ENCODE results near the gene TIPARP.

TIPARP gene

DNA sequence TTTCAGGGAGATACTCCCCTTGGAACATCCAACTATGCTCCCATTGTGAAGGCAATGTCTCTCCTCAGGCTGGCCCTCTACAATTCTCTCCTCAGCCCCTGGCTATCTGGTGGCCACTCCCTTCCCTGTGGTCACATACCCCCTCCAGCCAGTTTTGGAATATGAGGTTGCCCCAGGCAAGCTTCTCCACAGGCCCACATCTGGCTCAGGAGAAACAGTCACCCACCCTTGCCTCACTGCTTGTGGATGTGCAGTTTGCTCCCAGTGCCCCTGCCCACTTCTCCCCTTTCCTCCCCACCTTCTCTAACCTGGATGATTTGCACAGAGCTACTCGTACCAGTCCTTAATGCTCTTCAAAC, 15.7 kb upstream of the TIPARP start:
- Histone ChIP-seq H3K4me3 (replicated peaks; ENCODE audit: low read depth, low read length) (no peak overlapping the region), H3K27me3 (replicated peaks; ENCODE audit: control insufficient read depth, insufficient read depth, low read length) (no peaks in the 10 kb centered on the region), H3K36me3 (ENCODE audit: control insufficient read depth, insufficient read depth, low read length) (no peaks in the 10 kb centered on the region)
- TF ChIP-seq, protein P1, sequence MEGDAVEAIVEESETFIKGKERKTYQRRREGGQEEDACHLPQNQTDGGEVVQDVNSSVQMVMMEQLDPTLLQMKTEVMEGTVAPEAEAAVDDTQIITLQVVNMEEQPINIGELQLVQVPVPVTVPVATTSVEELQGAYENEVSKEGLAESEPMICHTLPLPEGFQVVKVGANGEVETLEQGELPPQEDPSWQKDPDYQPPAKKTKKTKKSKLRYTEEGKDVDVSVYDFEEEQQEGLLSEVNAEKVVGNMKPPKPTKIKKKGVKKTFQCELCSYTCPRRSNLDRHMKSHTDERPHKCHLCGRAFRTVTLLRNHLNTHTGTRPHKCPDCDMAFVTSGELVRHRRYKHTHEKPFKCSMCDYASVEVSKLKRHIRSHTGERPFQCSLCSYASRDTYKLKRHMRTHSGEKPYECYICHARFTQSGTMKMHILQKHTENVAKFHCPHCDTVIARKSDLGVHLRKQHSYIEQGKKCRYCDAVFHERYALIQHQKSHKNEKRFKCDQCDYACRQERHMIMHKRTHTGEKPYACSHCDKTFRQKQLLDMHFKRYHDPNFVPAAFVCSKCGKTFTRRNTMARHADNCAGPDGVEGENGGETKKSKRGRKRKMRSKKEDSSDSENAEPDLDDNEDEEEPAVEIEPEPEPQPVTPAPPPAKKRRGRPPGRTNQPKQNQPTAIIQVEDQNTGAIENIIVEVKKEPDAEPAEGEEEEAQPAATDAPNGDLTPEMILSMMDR (IDR thresholded peaks at IDR 0.05; ENCODE audit: insufficient read depth, low read length, poor library complexity, severe bottlenecking), result no peak
- DNase-seq (ENCODE audit: extremely low read depth, insufficient read length), result no peak

DNA sequence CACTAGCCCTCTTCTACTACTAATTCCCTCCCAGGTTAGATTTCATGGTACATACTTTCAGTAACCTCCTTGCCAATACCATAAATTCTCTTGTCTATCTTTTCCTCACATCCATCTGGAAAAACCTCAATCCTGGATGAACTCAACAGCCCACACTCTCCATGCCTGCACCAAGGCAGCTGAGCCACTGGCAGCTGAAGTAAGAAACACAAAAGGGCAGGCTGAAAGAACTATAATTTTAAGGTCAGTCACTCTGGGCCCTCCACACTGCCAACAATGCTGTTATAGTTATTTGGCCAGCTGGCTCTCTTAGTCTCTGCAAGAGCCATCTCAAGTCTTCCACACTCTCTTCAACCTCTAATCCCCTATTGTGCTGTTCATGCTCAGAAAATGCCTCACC, 15.1 kb upstream of the TIPARP start:
- TF ChIP-seq, protein P1 (IDR thresholded peaks at IDR 0.05; ENCODE audit: insufficient read depth, low read length, poor library complexity, severe bottlenecking), result no peak
- no peak overlapping the region for H3K4me3 ChIP-seq (replicated peaks; ENCODE audit: low read depth, low read length)
- no peaks in the 10 kb centered on the region for H3K36me3 ChIP-seq (ENCODE audit: control insufficient read depth, insufficient read depth, low read length)
- no peaks in the 10 kb centered on the region for H3K27me3 ChIP-seq (replicated peaks; ENCODE audit: control insufficient read depth, insufficient read depth, low read length)
- DNase-seq (ENCODE audit: extremely low read depth, insufficient read length), result no peak

DNA sequence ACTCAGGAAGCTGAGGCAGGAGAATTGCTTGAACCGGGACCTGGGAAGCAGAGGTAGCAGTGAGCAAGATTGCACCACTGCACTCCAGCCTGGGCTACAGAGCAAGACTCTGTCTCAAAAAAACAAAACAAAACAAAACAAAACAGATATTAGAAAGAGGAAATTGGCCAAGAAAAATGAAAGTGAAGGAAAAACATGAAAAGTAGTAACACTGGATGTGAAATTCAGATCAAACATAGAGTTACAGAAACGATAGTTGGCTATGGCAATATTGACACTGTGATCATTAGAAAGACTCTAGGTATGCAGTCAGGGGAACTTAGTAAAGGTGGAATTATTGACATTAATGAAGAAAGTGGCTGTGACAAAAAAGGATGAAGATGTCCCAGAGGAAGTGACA, 13.2 kb upstream of the TIPARP start:
- no peak for DNase-seq (ENCODE audit: extremely low read depth, insufficient read length)

DNA sequence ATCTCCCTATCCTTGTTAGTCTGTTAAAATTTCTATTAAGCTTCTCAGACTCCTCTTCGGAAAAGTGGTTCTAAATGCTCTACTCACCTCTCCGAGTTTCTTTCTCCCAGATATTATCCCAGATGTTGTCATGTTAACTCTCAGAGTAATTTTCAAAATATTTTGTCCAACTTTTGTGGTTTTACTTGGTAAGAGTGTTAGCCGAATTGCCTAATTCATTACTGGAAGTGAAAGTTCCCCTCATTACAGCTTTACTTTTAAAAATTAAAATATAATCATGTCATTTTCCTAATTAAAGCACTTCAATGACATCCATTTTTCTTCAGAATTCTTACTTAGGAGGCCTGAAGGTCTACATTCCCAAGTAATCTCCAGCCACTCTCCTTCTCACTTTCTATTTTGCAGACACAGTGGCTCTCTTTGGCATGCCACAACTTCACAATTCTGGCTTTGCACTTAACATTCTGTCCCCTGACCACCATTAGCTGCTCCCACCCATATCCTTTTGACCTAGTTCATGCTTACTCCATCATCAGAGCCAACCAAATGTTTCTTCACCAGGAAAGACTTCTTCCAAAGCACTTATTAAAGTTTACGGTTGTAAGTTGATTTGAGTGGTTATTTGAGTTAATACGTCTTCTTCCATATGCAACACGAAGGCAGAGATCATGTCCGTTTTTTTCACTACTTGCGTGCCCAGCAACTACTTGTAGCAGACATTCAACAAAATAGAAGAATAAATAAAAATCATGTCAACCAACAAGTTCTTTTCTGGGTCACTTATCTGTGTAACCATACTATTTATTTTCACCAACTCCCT, 10.2 kb upstream of the TIPARP start:
- H3K27me3 ChIP-seq (replicated peaks; ENCODE audit: control insufficient read depth, insufficient read depth, low read length), result no peaks in the 10 kb centered on the region
- TF ChIP-seq, protein P1 (IDR thresholded peaks at IDR 0.05; ENCODE audit: insufficient read depth, low read length, poor library complexity, severe bottlenecking), result no peak
- no peaks in the 10 kb centered on the region for H3K36me3 ChIP-seq (ENCODE audit: control insufficient read depth, insufficient read depth, low read length)
- no peak for DNase-seq (ENCODE audit: extremely low read depth, insufficient read length)
- H3K4me3 ChIP-seq (replicated peaks; ENCODE audit: low read depth, low read length), result no peak overlapping the region

More for the DNA sequence above, 13.2 kb upstream of the TIPARP start:
- H3K27me3 ChIP-seq (replicated peaks; ENCODE audit: control insufficient read depth, insufficient read depth, low read length), result no peaks in the 10 kb centered on the region
- no peak overlapping the region for H3K4me3 ChIP-seq (replicated peaks; ENCODE audit: low read depth, low read length)
- TF ChIP-seq, protein P1 (IDR thresholded peaks at IDR 0.05; ENCODE audit: insufficient read depth, low read length, poor library complexity, severe bottlenecking), result no peak
- no peaks in the 10 kb centered on the region for H3K36me3 ChIP-seq (ENCODE audit: control insufficient read depth, insufficient read depth, low read length)

DNA sequence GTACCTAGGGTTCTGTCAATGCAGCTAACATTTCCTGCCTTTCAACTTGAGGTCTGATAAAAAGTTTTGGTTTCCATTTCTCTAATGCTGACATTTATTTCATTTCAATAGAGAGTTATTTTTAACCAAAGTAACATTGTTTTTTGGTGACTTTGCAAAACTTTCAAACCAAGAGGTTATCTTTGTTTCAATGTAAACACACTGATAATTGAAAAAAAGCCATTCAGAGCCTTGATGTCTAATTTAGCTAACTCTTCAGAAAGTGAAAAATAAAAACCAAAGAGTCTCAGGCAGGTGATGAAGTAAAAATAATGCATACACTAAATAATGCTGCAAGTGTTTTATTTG, 9.6 kb upstream of the TIPARP start:
- DNase-seq (ENCODE audit: extremely low read depth, insufficient read length), result peak; percentile 72
- Histone ChIP-seq H3K27me3 (replicated peaks; ENCODE audit: control insufficient read depth, insufficient read depth, low read length) (no peaks in the 10 kb centered on the region), H3K4me3 (replicated peaks; ENCODE audit: low read depth, low read length) (no peak overlapping the region), H3K36me3 (ENCODE audit: control insufficient read depth, insufficient read depth, low read length) (no peaks in the 10 kb centered on the region)
- TF ChIP-seq, protein P1 (IDR thresholded peaks at IDR 0.05; ENCODE audit: insufficient read depth, low read length, poor library complexity, severe bottlenecking), result no peak

DNA sequence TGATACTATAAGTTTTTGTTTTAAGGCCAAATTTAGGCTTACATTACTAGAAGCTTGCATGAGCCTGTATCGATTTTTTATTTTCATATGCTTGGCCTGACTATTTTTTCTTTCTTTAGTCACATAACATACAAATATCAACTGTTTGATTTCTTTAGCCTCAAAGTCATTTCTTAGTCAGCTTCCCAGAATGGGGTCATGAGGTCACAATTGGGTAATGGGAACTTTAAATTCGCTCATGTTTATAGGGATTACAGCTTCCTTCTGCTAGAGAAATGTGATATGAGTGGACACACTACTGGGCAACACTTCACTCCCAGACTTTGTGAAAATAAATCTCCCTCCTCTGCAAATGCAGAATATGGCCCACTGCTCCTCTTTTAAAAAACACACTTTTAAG, 9.1 kb upstream of the TIPARP start:
- no peak overlapping the region for H3K4me3 ChIP-seq (replicated peaks; ENCODE audit: low read depth, low read length)
- no peak for DNase-seq (ENCODE audit: extremely low read depth, insufficient read length)
- TF ChIP-seq, protein P1 (IDR thresholded peaks at IDR 0.05; ENCODE audit: insufficient read depth, low read length, poor library complexity, severe bottlenecking), result no peak
- H3K36me3 ChIP-seq (ENCODE audit: control insufficient read depth, insufficient read depth, low read length), result no peaks in the 10 kb centered on the region
- H3K27me3 ChIP-seq (replicated peaks; ENCODE audit: control insufficient read depth, insufficient read depth, low read length), result no peaks in the 10 kb centered on the region

Data from GM06990 (cell line).